Measurements from ENCODE around the gene C13orf42.
A peak's percentile ranks its signal among the peaks of the same experiment; 100 is the strongest.
"Not testable (repeated sequence)": the region's sequence is repeated elsewhere in the genome, so short reads cannot be mapped to it uniquely, and the experiment has no call there.

Gene C13orf42

DNA sequence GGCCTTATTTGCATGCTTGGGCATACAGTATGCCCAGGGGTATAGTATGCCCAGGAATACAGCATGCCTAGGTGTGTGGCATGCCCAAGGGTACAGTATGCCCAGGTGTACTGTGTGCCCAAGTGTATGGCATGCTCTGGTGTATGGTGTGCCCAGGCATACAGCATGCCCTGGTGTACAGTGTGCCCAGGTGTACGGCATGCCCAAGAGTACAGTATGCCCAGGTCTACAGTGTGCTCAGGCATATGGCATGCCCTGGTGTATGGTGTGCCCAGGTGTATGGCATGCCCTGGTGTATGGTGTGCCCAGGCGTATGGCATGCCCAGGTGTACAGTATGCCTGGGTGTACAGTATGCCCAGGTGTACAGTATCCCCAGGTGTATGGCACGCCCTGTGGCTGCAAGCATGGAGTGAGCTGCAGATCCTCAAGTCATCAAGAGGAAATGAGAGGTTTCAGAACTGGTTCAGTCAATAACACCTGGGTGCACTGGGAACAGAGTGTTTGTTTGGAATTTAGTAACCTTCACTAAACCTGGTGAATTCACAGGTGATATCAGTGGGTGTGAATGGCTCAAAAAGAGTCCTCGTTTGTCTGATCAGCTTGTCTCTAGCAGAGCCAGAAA lies 7.8 kb upstream of the C13orf42 start:
- DNase-seq = no peak

DNA sequence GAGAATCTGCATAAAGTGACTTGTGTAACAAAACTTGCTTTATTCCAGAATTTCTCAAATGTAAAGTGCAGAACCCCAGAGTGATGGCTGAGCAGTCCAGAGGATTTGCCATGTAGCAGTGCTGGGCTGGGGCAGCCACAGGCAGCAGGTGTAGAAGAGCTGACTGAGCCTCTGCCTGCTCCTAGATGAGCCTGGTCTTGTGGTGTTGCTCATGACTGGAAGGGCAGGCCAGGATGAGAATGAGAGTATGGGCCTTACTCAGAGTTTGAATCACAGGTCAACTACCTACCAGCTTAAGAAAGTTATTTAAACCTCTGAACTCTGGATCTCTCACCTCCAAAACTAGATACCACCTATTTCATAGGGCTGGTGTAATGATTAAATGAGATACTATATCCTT lies 2.9 kb upstream of the C13orf42 start:
- DNase-seq = no peak

DNA sequence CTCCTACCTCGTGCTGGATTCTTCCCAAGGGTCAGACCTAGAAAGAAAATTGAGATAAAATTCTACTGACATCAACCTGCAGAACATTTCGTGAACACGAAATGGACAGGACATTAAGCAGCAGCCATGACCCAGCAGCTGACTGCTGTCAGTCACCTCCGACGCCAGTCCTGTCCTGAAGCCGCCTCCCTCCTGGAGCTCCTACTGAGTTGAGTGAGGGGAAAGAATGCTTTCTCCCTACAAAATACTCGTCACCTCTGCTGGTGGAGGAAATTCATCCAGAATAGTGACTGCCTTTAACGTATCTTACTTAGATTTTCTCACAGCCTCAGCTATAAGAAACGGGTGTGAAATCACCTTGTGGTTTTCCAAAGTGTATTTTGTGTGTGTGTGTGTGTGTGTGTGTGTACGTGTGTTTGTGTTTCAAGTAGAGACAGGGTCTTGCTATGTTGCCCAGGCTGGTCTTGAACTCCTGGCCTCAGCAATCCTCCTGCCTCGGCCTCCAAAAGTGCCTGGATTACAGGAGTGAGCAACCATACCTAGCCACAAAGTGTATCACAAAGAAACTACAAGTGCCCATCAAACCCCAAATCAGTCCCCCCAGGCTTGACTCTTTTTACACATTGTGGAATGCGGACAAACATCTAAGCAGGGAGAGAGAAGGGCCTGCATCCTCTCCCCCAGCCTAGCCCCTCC lies 2.3 kb upstream of the C13orf42 start:
- DNase-seq = no peak

DNA sequence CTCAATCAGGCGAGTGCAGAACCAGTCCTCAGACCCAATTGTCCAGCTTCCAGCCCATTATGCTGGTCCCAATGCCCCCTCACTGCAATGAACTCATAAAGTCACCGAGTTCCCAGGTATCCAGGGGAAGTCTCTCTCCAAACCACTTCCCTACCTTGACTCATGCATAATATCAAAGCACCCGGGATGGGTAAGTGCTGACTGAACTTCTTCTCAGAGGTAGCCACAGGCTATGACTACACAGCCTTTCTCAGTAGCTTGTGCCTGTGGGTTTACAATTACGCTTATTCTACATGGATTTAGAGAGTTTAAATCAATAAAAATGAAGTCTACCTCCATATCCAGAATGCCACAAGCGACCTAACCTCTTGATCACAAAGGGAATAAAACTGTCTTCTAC lies 1.7 kb upstream of the C13orf42 start:
- DNase-seq = no peak

DNA sequence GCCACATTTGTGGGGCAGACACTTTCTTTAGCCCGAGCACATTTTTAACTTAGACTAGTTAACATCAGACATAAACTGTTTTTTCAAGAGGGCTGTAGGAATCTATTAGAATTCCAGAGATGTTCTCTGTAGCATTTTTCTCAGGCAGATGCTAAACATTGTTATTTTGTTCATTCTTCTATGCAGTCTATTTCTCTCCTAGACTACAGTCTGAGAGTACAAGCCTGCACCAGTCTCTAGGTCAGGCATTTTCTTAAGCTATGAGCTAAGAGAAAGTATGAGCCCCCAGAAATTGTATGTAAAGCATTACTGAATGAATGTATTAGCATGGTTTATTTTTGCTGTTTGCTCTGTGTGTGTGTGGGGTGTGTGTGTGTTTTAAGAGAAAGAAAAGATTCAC lies 923 bp upstream of the C13orf42 start:
- no peak for DNase-seq

DNA sequence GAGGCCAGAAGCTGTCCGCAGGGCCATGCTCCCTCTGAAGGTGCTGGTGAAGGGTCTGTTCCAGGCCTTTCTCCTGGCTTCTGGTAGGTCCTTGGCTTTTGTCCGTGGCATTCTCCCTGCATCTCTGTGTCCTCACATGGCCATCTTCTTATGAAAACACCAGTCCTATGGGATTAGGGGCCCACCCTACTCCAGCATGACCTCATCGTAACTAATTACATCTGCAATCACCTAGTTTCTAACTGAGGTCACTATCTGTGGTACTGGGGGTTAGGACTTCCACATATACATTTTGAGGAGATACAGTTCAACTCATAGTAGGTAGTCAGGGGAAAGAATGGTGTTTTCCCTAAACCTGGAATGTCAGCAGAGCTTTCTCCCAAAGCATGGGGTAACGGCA lies 3.1 kb downstream of the C13orf42 start:
- DNase-seq = no peak

DNA sequence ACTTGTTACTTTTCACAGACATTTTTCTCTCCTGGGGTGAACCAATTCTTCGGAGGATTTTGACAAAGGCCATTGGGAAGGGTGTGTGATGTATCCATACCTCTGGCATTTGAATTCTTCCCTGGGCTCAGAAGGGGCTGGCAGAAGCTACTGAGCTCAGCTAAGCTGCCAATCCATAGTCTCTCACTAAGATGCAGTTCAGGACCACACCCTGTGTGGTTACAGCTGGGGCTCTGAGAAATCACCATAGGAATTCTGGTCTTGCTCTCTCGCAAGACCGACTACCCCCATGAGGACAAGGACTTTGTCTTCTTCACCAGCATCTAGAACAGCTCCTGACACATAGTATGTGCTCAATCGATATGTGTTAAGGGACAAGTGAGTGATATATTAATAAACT lies 6.0 kb downstream of the C13orf42 start:
- no peak for DNase-seq

DNA sequence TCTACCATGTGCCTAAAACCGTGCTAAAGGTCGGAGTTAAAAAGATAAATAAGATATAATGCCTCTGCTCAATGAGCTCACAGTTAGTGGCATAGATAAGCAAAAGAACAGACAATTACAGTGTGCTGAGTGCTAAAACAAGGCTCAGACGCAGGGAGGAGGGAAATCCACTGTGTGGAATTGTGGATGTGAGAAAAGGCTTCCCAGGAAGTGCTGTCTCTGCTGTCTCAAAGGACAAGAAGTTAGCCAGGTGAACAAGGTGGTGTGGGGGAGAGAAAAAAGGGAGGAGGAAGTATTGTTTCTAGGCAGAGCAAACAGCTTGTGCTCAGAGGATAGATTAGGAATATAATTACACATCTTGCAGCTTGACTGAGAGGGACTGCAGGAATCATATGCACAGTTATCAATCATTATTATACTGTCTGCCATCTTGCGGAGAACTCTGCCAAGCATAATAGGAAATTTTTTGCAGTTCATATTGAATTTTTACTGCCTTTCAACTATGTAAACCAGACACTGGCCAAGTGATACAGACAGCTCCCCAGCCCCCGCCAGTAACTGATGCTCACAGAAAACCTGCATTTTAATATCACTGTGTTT lies 9.3 kb downstream of the C13orf42 start:
- DNase-seq = no peak

DNA sequence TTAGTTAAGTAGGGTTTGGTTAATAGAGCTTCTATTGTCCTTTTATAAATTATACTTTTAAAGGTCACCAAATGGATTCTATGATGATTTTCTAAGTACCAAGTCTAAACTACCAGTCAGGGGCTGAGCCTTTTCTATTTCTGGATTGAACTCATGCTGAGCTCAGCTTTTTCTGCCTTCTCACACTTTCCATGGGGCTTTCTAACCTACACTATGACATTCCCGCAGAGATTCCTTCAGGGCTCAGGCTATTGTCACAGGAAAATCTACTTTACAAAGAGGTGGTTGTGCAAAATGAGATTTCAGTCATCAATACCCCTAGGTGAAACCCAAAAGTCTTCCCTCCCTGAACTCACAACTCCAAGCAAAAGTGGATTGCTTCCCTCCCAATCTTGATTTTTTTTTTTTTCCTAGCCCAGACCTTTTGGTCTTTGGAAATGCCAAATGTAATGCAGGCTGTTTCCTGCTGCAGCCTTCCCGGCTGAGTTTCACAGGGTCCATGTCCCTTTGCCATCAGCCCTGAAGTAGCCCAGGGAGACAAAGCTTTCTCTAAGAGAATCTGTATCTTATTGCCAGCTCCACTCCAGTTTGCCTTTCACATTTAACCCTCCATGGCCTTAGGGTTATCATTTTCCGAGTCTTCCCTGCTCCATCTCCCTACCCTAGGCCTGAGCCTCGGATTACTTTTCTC lies 13.6 kb downstream of the C13orf42 start:
- no peak for DNase-seq

DNA sequence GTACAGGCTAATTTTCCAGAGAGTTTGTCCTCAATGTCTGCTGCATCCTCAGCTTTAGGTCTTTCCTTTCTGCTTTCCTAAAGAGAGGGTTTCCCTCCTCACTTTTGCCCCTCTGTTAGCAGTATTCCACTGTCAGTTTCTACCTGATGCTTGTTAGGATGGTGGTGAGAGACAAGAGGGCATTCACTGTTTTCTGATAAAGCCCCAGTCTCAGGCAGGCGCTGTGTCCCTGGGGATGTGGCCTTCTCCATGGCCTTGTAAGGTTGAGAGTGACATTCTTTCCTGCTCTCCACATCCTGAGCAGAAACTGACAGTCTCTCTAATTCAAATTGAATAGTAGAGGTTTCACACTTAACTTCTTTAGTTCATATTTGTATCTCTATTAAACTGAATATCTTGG lies 14.9 kb downstream of the C13orf42 start:
- no peak for DNase-seq

DNA sequence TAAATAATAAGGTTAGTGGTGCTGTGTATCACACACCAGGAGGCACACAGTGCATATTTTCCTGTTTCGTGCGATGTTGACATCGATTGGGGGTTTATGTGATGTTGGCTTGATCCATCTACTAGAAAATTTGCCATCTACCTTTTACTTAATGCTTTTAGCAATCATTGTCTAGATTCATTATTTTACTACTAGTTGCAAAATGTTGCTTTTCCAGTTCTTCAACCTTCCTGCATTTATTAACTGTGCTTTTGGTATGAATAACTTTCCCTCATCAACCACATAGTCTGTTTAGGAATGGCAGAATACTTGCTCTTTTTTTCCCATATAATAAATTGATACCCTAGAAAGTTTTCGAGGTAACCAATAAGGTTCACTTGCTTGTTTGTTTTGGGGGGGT lies 17.5 kb downstream of the C13orf42 start:
- DNase-seq = no peak

DNA sequence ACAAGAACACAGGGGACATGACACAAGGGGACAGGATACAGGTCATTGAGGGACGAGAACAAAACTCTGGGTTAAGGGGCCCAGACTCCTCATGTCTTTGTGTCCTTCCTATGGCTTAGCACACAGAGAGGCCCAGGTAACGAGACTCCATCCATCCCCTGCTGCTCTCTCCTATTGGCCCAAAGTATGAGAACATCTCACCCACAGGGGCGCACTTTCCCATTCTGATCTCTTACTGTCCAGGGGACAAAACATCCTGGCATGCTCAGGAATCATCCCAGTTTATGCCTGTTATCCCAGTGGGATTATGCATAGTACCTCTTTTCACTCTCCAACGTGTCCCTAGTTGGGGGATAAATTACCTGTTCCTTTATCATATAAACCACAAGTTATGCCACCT lies 19.2 kb downstream of the C13orf42 start:
- no peak for DNase-seq

DNA sequence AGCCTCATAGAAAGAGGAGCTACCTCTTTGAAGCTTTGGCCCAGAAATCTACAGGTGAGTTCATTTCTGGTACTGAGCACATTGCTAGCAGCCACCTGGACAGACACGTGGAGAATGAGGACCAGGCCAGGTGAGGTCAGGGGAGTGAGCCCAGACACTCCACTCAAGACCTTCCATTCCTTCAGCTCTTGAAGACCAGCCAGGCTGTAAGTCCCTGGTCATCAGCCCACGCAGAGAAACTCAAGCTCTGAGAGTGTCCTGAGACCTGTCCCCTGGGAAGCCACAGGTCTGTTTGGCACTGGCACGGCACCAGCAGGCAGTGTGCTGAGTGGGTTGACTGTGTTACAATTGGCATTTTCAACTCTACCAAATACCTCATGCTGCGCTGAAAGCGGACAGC lies 27.4 kb downstream of the C13orf42 start:
- DNase-seq = no peak

DNA sequence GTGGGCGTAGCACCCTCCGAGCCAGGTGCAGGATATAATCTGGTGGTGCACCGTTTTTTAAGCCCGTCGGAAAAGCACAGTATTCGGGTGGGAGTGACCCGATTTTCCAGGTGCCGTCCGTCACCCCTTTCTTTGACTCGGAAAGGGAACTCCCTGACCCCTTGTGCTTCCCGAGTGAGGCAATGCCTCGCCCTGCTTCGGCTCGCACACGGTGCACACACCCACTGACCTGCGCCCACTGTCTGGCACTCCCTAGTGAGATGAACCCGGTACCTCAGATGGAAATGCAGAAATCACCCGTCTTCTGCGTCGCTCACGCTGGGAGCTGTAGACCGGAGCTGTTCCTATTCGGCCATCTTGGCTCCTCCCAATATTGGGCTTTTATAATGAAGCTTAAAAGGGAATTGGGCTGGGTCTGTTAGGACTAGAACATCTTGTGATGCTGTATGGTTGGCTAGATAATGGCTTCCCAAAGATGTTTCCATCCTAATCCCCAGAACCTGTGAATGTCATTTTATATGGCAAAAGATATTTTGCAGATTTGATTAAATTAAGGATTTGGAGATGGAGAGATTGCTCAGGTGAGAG lies 30.5 kb downstream of the C13orf42 start:
- not testable (repeated sequence) for DNase-seq

DNA sequence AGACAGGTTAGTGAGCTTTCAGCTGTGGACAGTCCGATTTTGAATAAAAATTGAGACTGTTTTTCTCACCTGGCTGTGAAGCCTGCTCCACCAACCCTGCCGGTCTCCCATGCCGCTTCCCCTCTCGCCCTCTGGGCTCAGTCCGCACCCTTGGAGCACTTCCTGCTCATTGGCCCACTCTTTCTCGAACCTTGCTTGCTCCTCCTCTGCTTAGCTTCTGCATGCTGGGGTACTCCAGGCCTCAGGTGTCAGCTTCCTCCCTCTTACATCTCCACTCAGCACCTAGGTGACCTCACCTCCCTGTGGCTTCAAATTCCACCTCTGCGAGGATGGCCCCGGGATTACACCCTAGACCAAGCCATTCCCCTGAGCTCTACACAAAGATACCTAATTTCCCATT lies 39.6 kb downstream of the C13orf42 start:
- no peak for DNase-seq

DNA sequence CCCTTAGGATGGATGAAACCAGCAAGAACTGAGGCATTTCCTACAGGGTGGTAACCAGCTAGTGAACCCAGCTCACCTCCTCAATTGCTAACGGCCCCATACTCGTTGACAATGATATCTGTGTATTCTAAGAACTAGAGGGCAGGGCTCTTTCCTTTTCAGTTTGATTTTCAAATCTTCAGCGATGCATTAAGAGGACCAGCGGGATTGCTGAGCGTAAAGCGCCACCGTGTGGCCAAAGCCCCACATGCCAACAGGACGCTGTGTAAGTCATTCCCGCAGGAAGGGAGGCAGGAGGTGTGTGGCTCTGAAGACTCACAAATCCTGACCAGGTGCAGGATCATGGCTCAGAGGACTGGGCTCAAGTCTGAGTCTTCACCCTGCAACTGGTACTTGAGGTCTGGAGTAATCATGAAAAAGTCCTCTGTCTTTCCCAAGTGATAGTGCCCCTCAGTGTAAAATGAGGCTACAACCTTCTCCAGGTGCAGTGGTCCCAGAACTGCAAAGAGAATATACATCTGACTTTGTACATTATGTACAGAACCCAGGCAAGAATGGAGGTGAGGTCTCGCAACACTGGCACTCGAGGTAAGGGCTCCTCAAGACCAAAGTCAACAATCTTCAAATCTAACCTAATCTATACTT lies 40.9 kb downstream of the C13orf42 start:
- peak; percentile 70 for DNase-seq

DNA sequence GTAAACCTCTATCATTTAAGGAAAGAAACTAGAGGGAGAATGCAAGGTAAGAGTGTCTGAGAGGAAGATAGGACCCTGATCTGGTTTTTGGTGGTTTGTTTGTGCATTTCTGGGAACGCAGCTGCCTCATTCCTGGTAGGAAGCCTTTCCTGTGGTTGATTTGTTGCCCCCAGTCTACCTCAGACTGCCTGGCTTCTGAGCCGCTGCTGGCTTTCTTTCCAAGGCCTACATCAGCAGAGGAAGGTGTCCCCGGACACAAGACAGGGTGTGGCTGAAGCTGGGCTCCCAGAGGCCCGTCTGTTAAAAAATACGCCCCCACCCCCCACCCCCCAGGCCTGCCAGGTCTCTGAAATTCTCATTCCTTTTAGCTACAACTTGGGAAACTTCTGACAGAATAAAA lies 42.6 kb downstream of the C13orf42 start:
- no peak for DNase-seq

DNA sequence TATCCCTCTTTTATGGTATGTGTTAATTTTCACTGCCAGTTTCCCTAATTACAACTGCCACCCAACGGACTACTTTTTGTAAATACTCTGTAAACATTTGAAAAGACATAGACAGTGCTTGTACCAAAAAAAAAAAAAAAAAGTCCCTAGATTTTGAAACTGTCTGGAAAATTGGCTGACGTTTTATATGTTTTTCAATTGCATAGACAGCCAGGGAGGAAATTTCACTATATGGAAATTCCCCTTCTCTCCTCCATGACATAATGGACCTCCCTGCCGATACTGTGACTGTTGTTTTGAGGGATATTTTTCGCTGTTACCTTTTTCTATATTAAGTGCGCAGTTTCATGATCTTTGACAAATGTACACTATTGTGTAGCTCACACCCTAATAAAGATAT lies 43.4 kb downstream of the C13orf42 start:
- no peak for DNase-seq

DNA sequence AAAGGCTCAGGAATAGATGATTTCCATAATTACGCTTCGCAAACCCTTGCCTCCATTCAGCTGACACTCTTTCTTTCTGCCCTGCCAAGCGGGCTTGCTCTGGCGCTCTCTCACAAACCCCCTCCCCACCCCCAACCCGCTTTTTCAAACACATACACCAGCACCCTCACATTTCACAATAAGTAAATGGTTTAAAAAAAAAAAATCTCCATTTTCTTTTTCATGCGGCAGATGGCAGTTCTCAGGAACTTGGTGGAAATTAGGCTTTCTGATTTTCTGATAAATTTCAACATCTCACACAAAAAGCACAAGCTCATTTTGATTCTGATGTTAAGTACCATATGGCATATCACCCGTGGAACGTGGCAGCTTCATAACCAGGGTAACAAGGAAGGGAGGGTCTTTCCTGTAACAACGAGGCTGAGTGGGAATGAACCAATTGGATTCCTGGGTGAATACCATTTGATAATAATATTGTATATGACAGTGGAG lies 43.8 kb downstream of the C13orf42 start:
- no peak for DNase-seq

DNA sequence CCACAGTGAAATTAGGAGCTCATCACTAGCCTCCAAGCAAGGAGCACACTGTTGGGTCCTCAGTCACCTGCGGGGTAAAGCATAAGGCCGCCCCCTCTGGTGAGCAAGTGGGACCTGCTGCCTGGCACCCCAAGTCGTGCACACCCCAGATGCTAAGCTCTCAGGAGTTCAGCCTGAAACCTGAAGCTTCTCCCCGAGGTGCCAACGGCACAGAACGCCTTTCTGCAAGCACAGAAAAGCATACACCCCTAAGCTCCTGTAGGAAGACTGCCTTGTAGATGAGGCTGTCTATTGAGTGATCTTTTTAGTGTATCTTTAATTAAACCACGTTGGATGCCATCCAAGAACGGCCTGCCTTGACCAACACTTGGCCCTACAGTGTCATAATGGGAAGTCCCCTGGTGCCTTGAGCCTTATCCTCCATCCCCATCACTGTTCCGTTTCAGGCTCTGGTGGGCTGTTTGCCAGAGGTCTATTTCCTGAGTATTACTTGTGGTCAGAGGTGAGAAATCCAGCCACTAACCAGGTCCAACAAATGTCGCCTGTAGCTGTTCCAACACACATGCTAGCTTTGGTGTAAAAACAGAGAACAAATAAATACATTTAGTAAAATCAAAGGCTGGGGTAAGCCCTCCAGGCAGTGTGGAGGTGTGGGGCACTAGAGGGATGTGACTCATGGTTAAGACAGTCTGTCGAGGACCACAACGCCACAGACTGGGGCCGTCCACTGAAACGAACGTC lies 44.8 kb downstream of the C13orf42 start:
- no peak for DNase-seq

DNA sequence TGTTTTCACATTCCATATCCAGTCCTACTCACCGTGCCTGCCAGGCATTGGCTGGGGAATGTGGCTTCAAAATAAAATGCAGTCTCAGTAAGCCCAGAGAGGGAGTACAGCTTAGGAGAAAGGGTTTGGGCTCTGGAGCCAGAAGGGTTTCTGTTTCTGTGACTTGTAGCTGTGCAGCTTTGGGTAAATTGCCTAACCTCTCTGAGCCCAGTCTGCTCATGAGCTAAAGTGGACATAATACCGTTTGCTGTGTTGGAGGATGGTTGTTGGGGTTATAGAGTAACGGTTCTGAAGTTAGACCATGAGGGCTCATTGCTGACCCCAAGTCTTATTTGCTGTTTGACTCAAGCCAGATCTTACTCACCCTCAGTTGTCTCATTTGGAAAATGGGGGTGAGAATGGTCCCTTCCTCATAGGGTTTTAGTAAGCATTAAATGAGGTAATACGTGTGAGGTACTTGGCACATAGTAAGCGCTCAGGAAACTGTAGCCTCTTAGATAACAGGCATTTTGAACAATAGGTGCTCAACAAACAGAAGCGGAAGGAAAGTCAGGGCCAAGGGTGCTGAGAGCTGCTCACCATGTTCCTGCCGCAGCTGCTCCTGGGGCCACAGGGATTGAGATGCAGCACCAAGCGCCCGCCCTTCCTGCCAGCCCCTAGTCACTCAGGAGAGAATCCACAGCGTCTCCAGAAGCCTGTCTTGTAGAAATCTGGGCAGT lies 45.5 kb downstream of the C13orf42 start:
- no peak for DNase-seq

DNA sequence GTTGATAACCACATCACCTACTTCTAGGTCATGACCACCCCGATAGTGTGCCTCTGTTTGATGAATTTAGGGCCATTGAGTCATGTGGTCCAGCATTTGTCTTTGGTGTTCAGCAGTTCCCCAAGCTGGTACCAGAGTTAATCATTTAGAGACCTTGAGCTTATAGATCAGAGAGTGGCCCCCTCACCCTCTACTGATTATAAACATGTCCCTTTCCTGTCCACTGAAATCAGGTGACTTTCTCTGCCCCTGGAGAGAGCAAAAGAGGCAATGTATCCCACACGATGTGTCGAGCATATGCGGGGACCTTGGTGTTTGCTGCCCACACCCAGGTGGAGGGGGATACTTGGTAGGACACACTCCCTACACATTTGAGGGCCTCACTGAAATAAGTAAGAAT lies 46.3 kb downstream of the C13orf42 start:
- no peak for DNase-seq
